HUES48 (cell line): ENCODE data around the gene HSPA14.
"Not testable (repeated sequence)": the region's sequence is repeated elsewhere in the genome, so short reads cannot be mapped to it uniquely, and the experiment has no call there.

ENCODE experiments used
- H3K27ac ChIP-seq: one replicate; pipeline ENCODE4 v1.7.0; 2013; ENCODE audit warnings: low read depth, low read length, inconsistent platforms
- H3K27me3 ChIP-seq: 2 replicates; pipeline ENCODE4 v1.6.1; 2013; ENCODE audit warnings: mild to moderate bottlenecking, low read length; ENCODE audit not compliant: control insufficient read depth, insufficient read depth
- H3K36me3 ChIP-seq: 2 replicates; pipeline ENCODE4 v1.6.1; 2013; ENCODE audit warnings: low read length; ENCODE audit not compliant: control insufficient read depth, insufficient read depth
- H3K4me1 ChIP-seq: 2 replicates; pipeline ENCODE4 v1.6.1; 2013; ENCODE audit warnings: mild to moderate bottlenecking, low read length; ENCODE audit not compliant: control insufficient read depth, insufficient read depth
- H3K4me3 ChIP-seq: 2 replicates; pipeline ENCODE4 v1.5.1; 2013; ENCODE audit warnings: mild to moderate bottlenecking, low read depth, low read length
- H3K9ac ChIP-seq: 2 replicates; pipeline ENCODE4 v1.6.1; 2013; ENCODE audit warnings: mild to moderate bottlenecking, low read depth, low read length, moderate library complexity
- H3K9me3 ChIP-seq: 2 replicates; pipeline ENCODE4 v1.6.1; 2013; ENCODE audit warnings: low read length; ENCODE audit not compliant: control insufficient read depth, insufficient read depth

HSPA14 gene

GRCh38 chr10:14889318-14889717 is 51.2 kb downstream of the HSPA14 start:
- Histone ChIP-seq H3K4me1 (no peaks in the 10 kb centered on the region), H3K9me3 (no peaks in the 10 kb centered on the region), H3K27me3 (no peaks in the 10 kb centered on the region), H3K27ac (no peak overlapping the region), H3K4me3 (no peak overlapping the region), H3K9ac (no peak overlapping the region), H3K36me3 (peaks cover 39% of the 10 kb centered on the region)

- H3K9ac ChIP-seq = no peak overlapping the region
- no peak overlapping the region for H3K27ac ChIP-seq
- H3K4me1 ChIP-seq = no peaks in the 10 kb centered on the region
- no peaks in the 10 kb centered on the region for H3K9me3 ChIP-seq
- H3K4me3 ChIP-seq = no peak overlapping the region
- H3K36me3 ChIP-seq = peaks cover 21% of the 10 kb centered on the region
- H3K27me3 ChIP-seq = no peaks in the 10 kb centered on the region
These were observed 53.0 kb downstream of the HSPA14 start for GRCh38 chr10:14891151-14891550.

GRCh38 chr10:14904316-14904732 is 66.2 kb downstream of the HSPA14 start:
- Histone ChIP-seq H3K27ac (no peak overlapping the region), H3K36me3 (peaks cover 93% of the 10 kb centered on the region), H3K9ac (no peak overlapping the region)

GRCh38 chr10:14904864-14905263 is 66.8 kb downstream of the HSPA14 start:
- H3K27ac ChIP-seq = no peak overlapping the region
- no peaks in the 10 kb centered on the region for H3K27me3 ChIP-seq
- no peak overlapping the region for H3K9ac ChIP-seq
- no peak overlapping the region for H3K4me3 ChIP-seq
- peaks cover 6% of the 10 kb centered on the region for H3K4me1 ChIP-seq
- H3K36me3 ChIP-seq = peaks cover 93% of the 10 kb centered on the region
- no peaks in the 10 kb centered on the region for H3K9me3 ChIP-seq

More at GRCh38 chr10:14904316-14904732, 66.2 kb downstream of the HSPA14 start:
- Histone ChIP-seq H3K4me1 (peaks cover 6% of the 10 kb centered on the region), H3K4me3 (no peak overlapping the region), H3K27me3 (no peaks in the 10 kb centered on the region), H3K9me3 (no peaks in the 10 kb centered on the region)

GRCh38 chr10:14905890-14906289 is 67.8 kb downstream of the HSPA14 start:
- Histone ChIP-seq H3K9ac (no peak overlapping the region), H3K36me3 (peaks cover 92% of the 10 kb centered on the region), H3K9me3 (no peaks in the 10 kb centered on the region; the same call in 1 of the 2 replicates), H3K4me3 (no peak overlapping the region), H3K27ac (no peak overlapping the region), H3K27me3 (no peaks in the 10 kb centered on the region), H3K4me1 (peaks cover 6% of the 10 kb centered on the region)

GRCh38 chr10:14906765-14907164 is 68.7 kb downstream of the HSPA14 start:
- Histone ChIP-seq H3K36me3 (peaks cover 90% of the 10 kb centered on the region), H3K27ac (no peak overlapping the region), H3K4me1 (peaks cover 6% of the 10 kb centered on the region), H3K9me3 (no peaks in the 10 kb centered on the region; the same call in 1 of the 2 replicates), H3K27me3 (no peaks in the 10 kb centered on the region), H3K9ac (no peak overlapping the region), H3K4me3 (no peak overlapping the region)

GRCh38 chr10:14907591-14907990 is 69.5 kb downstream of the HSPA14 start:
- H3K27ac ChIP-seq, H3K4me1 ChIP-seq, H3K4me3 ChIP-seq, H3K9ac ChIP-seq, H3K27me3 ChIP-seq, H3K9me3 ChIP-seq: not testable (repeated sequence)
- peaks cover 82% of the 10 kb centered on the region for H3K36me3 ChIP-seq

- Histone ChIP-seq H3K9me3 (no peaks in the 10 kb centered on the region; the same call in 1 of the 2 replicates), H3K4me1 (peaks cover 6% of the 10 kb centered on the region), H3K27me3 (no peaks in the 10 kb centered on the region), H3K9ac (no peak overlapping the region), H3K36me3 (peaks cover 69% of the 10 kb centered on the region), H3K27ac (no peak overlapping the region), H3K4me3 (no peak overlapping the region)
These were observed 71.0 kb downstream of the HSPA14 start for GRCh38 chr10:14909101-14909500.

- Histone ChIP-seq H3K36me3 (peaks cover 53% of the 10 kb centered on the region), H3K9me3 (no peaks in the 10 kb centered on the region; the same call in 1 of the 2 replicates), H3K27ac (no peak overlapping the region), H3K4me1 (no peaks in the 10 kb centered on the region), H3K27me3 (no peaks in the 10 kb centered on the region), H3K4me3 (no peak overlapping the region), H3K9ac (no peak overlapping the region)
These were observed 72.8 kb downstream of the HSPA14 start for GRCh38 chr10:14910953-14911352.

GRCh38 chr10:14911801-14912200 is 73.7 kb downstream of the HSPA14 start:
- Histone ChIP-seq H3K4me1 (no peaks in the 10 kb centered on the region), H3K27me3 (no peaks in the 10 kb centered on the region), H3K9ac (no peak overlapping the region), H3K36me3 (peaks cover 47% of the 10 kb centered on the region), H3K9me3 (peaks cover 3% of the 10 kb centered on the region), H3K4me3 (no peak overlapping the region), H3K27ac (no peak overlapping the region)

GRCh38 chr10:14916600-14916999 is 78.5 kb downstream of the HSPA14 start:
- Histone ChIP-seq H3K27ac (no peak overlapping the region), H3K9ac (no peak overlapping the region), H3K36me3 (peaks cover 43% of the 10 kb centered on the region), H3K27me3 (no peaks in the 10 kb centered on the region), H3K9me3 (peaks cover 9% of the 10 kb centered on the region), H3K4me1 (no peaks in the 10 kb centered on the region), H3K4me3 (no peak overlapping the region)

GRCh38 chr10:14917827-14918226 is 79.7 kb downstream of the HSPA14 start:
- no peaks in the 10 kb centered on the region for H3K27me3 ChIP-seq
- H3K9ac ChIP-seq = no peak overlapping the region
- H3K9me3 ChIP-seq = peaks cover 9% of the 10 kb centered on the region
- no peak overlapping the region for H3K4me3 ChIP-seq
- H3K27ac ChIP-seq = no peak overlapping the region
- no peaks in the 10 kb centered on the region for H3K4me1 ChIP-seq
- peaks cover 54% of the 10 kb centered on the region for H3K36me3 ChIP-seq
